Activated CD4-positive, alpha-beta T cell treated with anti-CD3 and anti-CD28 coated beads, Interleukin-2, Interleukin-4, amounts not matched to agents 100 ng/mL and 50 ng/mL, durations not matched to agents 16 hours and 8 hours (primary cell): Measurements from ENCODE around the gene TCAP.

Experiments
- DNase-seq: peaks from one replicate; pipeline ENCODE4 v3.0.0-alpha.2; 2020; ENCODE audit warnings: low spot score

Gene TCAP

GRCh38 chr17:39664581-39665561 is at the start of gene TCAP:
Gene TCAP, plus strand, starts transcription at chr17:39665349. Its CDS starts 11 bp downstream, at chr17:39665360.
- no peak for DNase-seq

- DNase-seq, result no peak
Measured at GRCh38 chr17:39615434-39615833, 49.7 kb upstream of the TCAP start.

GRCh38 chr17:39617100-39617445 is 48.1 kb upstream of the TCAP start:
- no peak for DNase-seq

- peak; percentile 48 for DNase-seq
Measured at GRCh38 chr17:39617446-39618245, 47.5 kb upstream of the TCAP start.

GRCh38 chr17:39618246-39618913 is 46.8 kb upstream of the TCAP start:
- no peak for DNase-seq

GRCh38 chr17:39618956-39619785 is 46.0 kb upstream of the TCAP start:
- DNase-seq, result no peak

GRCh38 chr17:39619786-39620101 is 45.4 kb upstream of the TCAP start:
- DNase-seq, result no peak

GRCh38 chr17:39621523-39622379 is 43.4 kb upstream of the TCAP start:
- DNase-seq, result peak; percentile 88

GRCh38 chr17:39622380-39623006 is 42.7 kb upstream of the TCAP start:
- DNase-seq, result peak; percentile 88

GRCh38 chr17:39623356-39623950 is 41.7 kb upstream of the TCAP start:
- DNase-seq, result peak; percentile 92

- DNase-seq, result no peak
Measured at GRCh38 chr17:39624313-39624712, 40.8 kb upstream of the TCAP start.

GRCh38 chr17:39625198-39625785 is 39.9 kb upstream of the TCAP start:
- DNase-seq, result no peak

GRCh38 chr17:39626171-39627046 is 38.7 kb upstream of the TCAP start, which contains the start of gene PPP1R1B:
Gene PPP1R1B, plus strand, starts transcription at chr17:39626952. Its CDS starts 441 bp downstream, at chr17:39627393.
- DNase-seq, result no peak

- no peak for DNase-seq
Measured at GRCh38 chr17:39627047-39627711, 38.0 kb upstream of the TCAP start.

- no peak for DNase-seq
Measured at GRCh38 chr17:39627712-39628516, 37.2 kb upstream of the TCAP start.

- DNase-seq, result no peak
Measured at GRCh38 chr17:39628655-39629493, 36.3 kb upstream of the TCAP start.
